K562 (cell line): ENCODE results near the gene ADK. TPM values are rescaled to one million over a fixed set of nuclear protein-coding genes. Genes with fewer than 3 reads are reported as not detected.

Experiments used
- ATAC-seq: fragments of 200-7000 bp; cut with Tn5 transposase; 3 replicates; pipeline ENCODE4 v1.9.1; 2020; ENCODE audit warnings: moderate library complexity
- BruUV-seq: library from RNA; stranded (reverse); fragments of 400-500 nt; replicated peaks from 2 replicates; lab custom pipeline; 2021; lab: Mats Ljungman, UMichigan
- CTCF ChIA-PET: fragments of 300-600 bp; formaldehyde crosslinking; extraction: SDS; loops from one replicate; lab custom pipeline; 2021; ENCODE audit warnings: low intra/inter-chr PET ratio; lab: Yijun Ruan, JAX
- POLR2A ChIA-PET: fragments of 300-600, 350-650 bp; sonication (Branson Sonifier 250); formaldehyde crosslinking; extraction: SDS; loops from one replicate; lab custom pipeline; 2021; ENCODE audit warnings: antibody characterized with exemption, inconsistent platforms; lab: Yijun Ruan, JAX
- DNase-seq, 4 experiments: peaks; one replicate each; pipeline versions ENCODE4 v3.0.0 to v3.0.0-alpha.2; 2011 to 2018; ENCODE audit warnings: low spot score in 3 of 4, mixed read lengths in 3 of 4; ENCODE audit errors: extremely low read depth in 1 of 4
- FAIRE-seq: peaks from 2 replicates; lab custom pipeline; 2011; peaks lifted over from hg19 to GRCh38; lab: Jason Lieb, UNC
- H2AFZ ChIP-seq: 2 replicates; pipeline ENCODE4 v1.6.0; 2011; ENCODE audit warnings: low read depth, low read length, control low read depth, inconsistent platforms
- H3K27ac ChIP-seq: fragments of 200-600 bp; 3 replicates; pipeline ENCODE4 v1.8.0; 2011; ENCODE audit warnings: low read depth, mild to moderate bottlenecking, control low read depth, inconsistent platforms, low read length, moderate library complexity, mixed read lengths; ENCODE audit errors: extremely low read depth
- H3K27me3 ChIP-seq, 2 experiments: fragments of 300-600 bp in 1 of 2; 2 replicates in 1 of 2; 3 replicates in 1 of 2; pipeline versions ENCODE4 v1.6.0 to v1.8.0; 2011; ENCODE audit warnings: inconsistent platforms in 2 of 2, low read length in 2 of 2, mild to moderate bottlenecking in 1 of 2, mixed read lengths in 1 of 2, moderate library complexity in 1 of 2; ENCODE audit not compliant: control insufficient read depth in 2 of 2, insufficient read depth in 2 of 2
- H3K36me3 ChIP-seq: fragments of 300-600 bp; 3 replicates; pipeline ENCODE4 v1.8.0; 2011; ENCODE audit warnings: mild to moderate bottlenecking, low read length, inconsistent platforms; ENCODE audit not compliant: control insufficient read depth, insufficient read depth
- H3K4me1 ChIP-seq, 2 experiments: fragments of 200-600 bp in 1 of 2; replicated peaks in 1 of 2; 2 replicates in 1 of 2; 3 replicates in 1 of 2; pipeline versions ENCODE4 v1.5.1 to v1.8.0; 2011; ENCODE audit warnings: inconsistent platforms in 2 of 2, low read length in 2 of 2, mild to moderate bottlenecking in 1 of 2, mixed read lengths in 1 of 2, moderate library complexity in 1 of 2; ENCODE audit not compliant: control insufficient read depth in 2 of 2, insufficient read depth in 2 of 2
- H3K4me2 ChIP-seq: 2 replicates; pipeline ENCODE4 v1.6.1; 2011; ENCODE audit warnings: low read length, control low read depth, inconsistent platforms, mixed read lengths; ENCODE audit not compliant: insufficient read depth
- H3K4me3 ChIP-seq: fragments of 200-600 bp; sonication (generic), shearing (Covaris generic); 2 replicates; pipeline ENCODE4 v1.5.1; 2016; ENCODE audit warnings: control low read depth, inconsistent platforms
- H3K79me2 ChIP-seq: fragments of 200-600 bp; 3 replicates; pipeline ENCODE4 v1.8.0; 2011; ENCODE audit warnings: low read length, inconsistent platforms; ENCODE audit not compliant: control insufficient read depth, insufficient read depth
- H3K9ac ChIP-seq, 2 experiments: 2 replicates each; pipeline versions ENCODE4 v1.6.0 to v1.6.1; 2011; ENCODE audit warnings: low read depth in 2 of 2, low read length in 2 of 2, control low read depth in 1 of 2, inconsistent platforms in 1 of 2, mild to moderate bottlenecking in 1 of 2, mixed read lengths in 1 of 2; ENCODE audit not compliant: insufficient read depth in 1 of 2
- H3K9me1 ChIP-seq: one replicate; pipeline ENCODE4 v1.6.0; 2011; ENCODE audit warnings: inconsistent platforms, mild to moderate bottlenecking, low read length, moderate library complexity; ENCODE audit not compliant: control insufficient read depth, insufficient read depth
- H3K9me3 ChIP-seq: replicated peaks from 2 replicates; pipeline ENCODE4 v1.5.1; 2011; ENCODE audit warnings: low read depth, low read length, inconsistent platforms; ENCODE audit not compliant: control insufficient read depth, insufficient read depth
- H4K20me1 ChIP-seq: replicated peaks from 2 replicates; pipeline ENCODE4 v1.6.1; 2011; ENCODE audit warnings: low read length, inconsistent platforms, mixed read lengths; ENCODE audit not compliant: control insufficient read depth, insufficient read depth
- ATF7 ChIP-seq: fragments of 450-650 bp; IDR thresholded peaks from 2 replicates; pipeline ENCODE4 v1.7.1; 2014; ENCODE audit warnings: mild to moderate bottlenecking, moderate library complexity
- BDP1 ChIP-seq: IDR thresholded peaks from 3 replicates; pipeline ENCODE4 v1.6.1; 2011; ENCODE audit not compliant: insufficient read length, insufficient read depth
- COPS2 ChIP-seq: fragments of 450-650 bp; conservative IDR thresholded peaks from 2 replicates; pipeline ENCODE4 v1.6.1; 2016; ENCODE audit warnings: mild to moderate bottlenecking, moderate library complexity
- DMBX1 ChIP-seq: fragments of 250-450 bp; sonication (Bioruptor Pico); IDR thresholded peaks from 2 replicates; pipeline ENCODE4 v1.8.0; 2022; ENCODE audit warnings: inconsistent platforms, mild to moderate bottlenecking, moderate library complexity, borderline replicate concordance
- EGR1 ChIP-seq: fragments of 450-650 bp; conservative IDR thresholded peaks from 2 replicates; pipeline ENCODE4 v1.6.1; 2017; ENCODE audit warnings: mild to moderate bottlenecking
- EZH2 ChIP-seq: IDR thresholded peaks from 2 replicates; pipeline ENCODE4 v1.6.1; 2012; ENCODE audit warnings: low read depth, mild to moderate bottlenecking, inconsistent platforms, low read length, borderline replicate concordance
- HLTF ChIP-seq: fragments of 450-650 bp; IDR thresholded peaks from 2 replicates; pipeline ENCODE4 v1.6.1; 2016
- LARP7 ChIP-seq: fragments of 450-650 bp; IDR thresholded peaks from 2 replicates; pipeline ENCODE4 v1.6.1; 2016
- MAFF ChIP-seq: IDR thresholded peaks from 2 replicates; pipeline ENCODE4 v1.6.1; 2012; ENCODE audit warnings: low read length, improper control_type of control experiment
- PTBP1 ChIP-seq: fragments of 200-400 bp; formaldehyde crosslinking; IDR thresholded peaks from 2 replicates; pipeline ENCODE4 v1.6.1; 2017; ENCODE audit warnings: low read depth, low read length
- RCOR1 ChIP-seq, 2 experiments: IDR thresholded peaks; 2 replicates each; pipeline ENCODE4 v1.6.1; 2012; ENCODE audit warnings: low read depth in 2 of 2, low read length in 2 of 2, borderline replicate concordance in 1 of 2, improper control_type of control experiment in 1 of 2
- SAP30 ChIP-seq: fragments of 200-600 bp; sonication (generic); IDR thresholded peaks from 2 replicates; pipeline ENCODE4 v1.6.1; 2012; ENCODE audit warnings: borderline replicate concordance, low read depth, mild to moderate bottlenecking, moderate library complexity, low read length, control low read depth, inconsistent platforms; ENCODE audit not compliant: insufficient read depth, poor library complexity, severe bottlenecking
- SUPT5H ChIP-seq: fragments of 450-650 bp; IDR thresholded peaks from 2 replicates; pipeline ENCODE4 v1.6.1; 2016
- THRAP3 ChIP-seq: fragments of 450-650 bp; IDR thresholded peaks from 2 replicates; pipeline ENCODE4 v1.6.1; 2016; ENCODE audit warnings: mild to moderate bottlenecking, inconsistent platforms, borderline replicate concordance
- ZNF124 ChIP-seq: sonication (generic); formaldehyde crosslinking; IDR thresholded peaks from 2 replicates; pipeline ENCODE4 v1.8.1; 2022; ENCODE audit warnings: missing genetic modification reagents
- ZNF175 ChIP-seq: fragments of 200-800 bp; sonication (Bioruptor generic); IDR thresholded peaks from 2 replicates; pipeline ENCODE4 v1.6.1; 2016; ENCODE audit warnings: low read depth, mild to moderate bottlenecking, missing genetic modification characterization, missing compliant biosample characterization
- ZNF263 ChIP-seq: sonication (generic); formaldehyde crosslinking; IDR thresholded peaks from 2 replicates; pipeline ENCODE4 v1.8.0; 2022; ENCODE audit warnings: mild to moderate bottlenecking, missing genetic modification reagents, borderline replicate concordance
- ZSCAN29 ChIP-seq: fragments of 450-650 bp; IDR thresholded peaks from 2 replicates; pipeline ENCODE4 v1.6.1; 2017
- WGBS: fragments of 100-300 bp; shearing (Covaris generic); methylation state at CpG from one replicate; pipeline ENCODE4 v1.1.6; 2016; ENCODE audit warnings: low coverage, mixed read lengths; ENCODE audit not compliant: insufficient coverage; ENCODE audit errors: missing lambda C conversion rate; 5-methylcytosine and 5-hydroxymethylcytosine counted together
- in situ Hi-C: fragments of 300-500 bp; cut with MboI; formaldehyde crosslinking; loops from 4 replicates; pipeline ENCODE4 v1.15.0; 2018; ENCODE audit warnings: inconsistent platforms, mixed read lengths
- intact Hi-C: fragments of 100-400 bp; cut with micrococcal nuclease; formaldehyde crosslinking; loops from 2 replicates; pipeline ENCODE4 v1.14.2; 2022
- polyA plus RNA-seq, 8 experiments: library from polyadenylated mRNA; depleted of rRNA in 4 of 8; stranded (reverse) in 5 of 8; unstranded in 3 of 8; fragments of >200 nt; fragmentation: Nextera tagmentation in 2 of 8; fragmentation: Illumina TruSeq in 1 of 8; extraction: Ambion mirVana in 2 of 8; extraction: Trizol in 1 of 8; gene quantifications; 2 replicates each; pipeline versions ENCODE4 v1.2.1 to v1.2.3, GENCODE V29; 2011 to 2014; ENCODE audit warnings: inconsistent platforms in 1 of 8, missing spikeins in 1 of 8
- total RNA-seq, 7 experiments: library from RNA; depleted of rRNA in 6 of 7; stranded (reverse); fragments of >200 nt in 6 of 7; fragmentation: Illumina TruSeq in 2 of 7; extraction: Trizol in 2 of 7; gene quantifications; 2 replicates each; pipeline versions ENCODE4 v1.2.1 to v1.2.3, GENCODE V29; 2011 to 2021; ENCODE audit warnings: low replicate concordance in 1 of 7
- TF ChIP-seq, protein P1 (sequence below): sonication (generic); formaldehyde crosslinking; IDR thresholded peaks from 2 replicates; pipeline ENCODE4 v1.8.0; 2023; ENCODE audit warnings: missing genetic modification reagents, mild to moderate bottlenecking, borderline replicate concordance
- TF ChIP-seq, protein P2 (sequence below): fragments of 450-650 bp; conservative IDR thresholded peaks from 2 replicates; pipeline ENCODE4 v1.6.1; 2016; ENCODE audit warnings: missing genetic modification characterization, low read depth, mild to moderate bottlenecking, control low read depth, missing compliant biosample characterization

The ADK gene
- total and polyA plus RNA-seq, 9 of the 15 experiments (the other 6 are each of a cell fraction or from before 2014, with no cell fraction given) = 54.2 to 97.8 (median 73.6) TPM

- in situ Hi-C loops = no loop called here
- Histone ChIP-seq H4K20me1 (no peaks in the 10 kb centered on the region), H3K36me3 (no peaks in the 10 kb centered on the region), H3K9ac (no peak overlapping the region), H3K9me3 (no peaks in the 10 kb centered on the region), H3K9me1 (no peaks in the 10 kb centered on the region), H3K79me2 (no peaks in the 10 kb centered on the region), H3K4me2 (no peak overlapping the region), H3K4me3 (no peak overlapping the region), H3K4me1 (no peaks in the 10 kb centered on the region)
- WGBS = 68% methylated on average over 3 of the region's 3 CpGs
- no peak for DNase-seq
- POLR2A ChIA-PET = no interaction called here
- BruUV-seq = no TSS peak
- TF ChIP-seq THRAP3 (no peak), BDP1 (no peak), RCOR1 (IDR thresholded peaks at IDR 0.05; ENCODE audit: borderline replicate concordance in 1 of 2, low read depth in 2 of 2, low read length in 2 of 2) (no peak), ZNF175 (CRISPR knock-in tag) (no peak), ATF7 (no peak), PTBP1 (no peak), EGR1 (no peak), ZNF263 (no peak), EZH2 (no peak), ZNF124 (CRISPR knock-in tag) (no peak), ZSCAN29 (no peak), DMBX1 (CRISPR knock-in tag) (no peak), COPS2 (no peak), HLTF (no peak), SAP30 (no peak), MAFF (no peak), SUPT5H (no peak), LARP7 (no peak)
- TF ChIP-seq, protein P1, sequence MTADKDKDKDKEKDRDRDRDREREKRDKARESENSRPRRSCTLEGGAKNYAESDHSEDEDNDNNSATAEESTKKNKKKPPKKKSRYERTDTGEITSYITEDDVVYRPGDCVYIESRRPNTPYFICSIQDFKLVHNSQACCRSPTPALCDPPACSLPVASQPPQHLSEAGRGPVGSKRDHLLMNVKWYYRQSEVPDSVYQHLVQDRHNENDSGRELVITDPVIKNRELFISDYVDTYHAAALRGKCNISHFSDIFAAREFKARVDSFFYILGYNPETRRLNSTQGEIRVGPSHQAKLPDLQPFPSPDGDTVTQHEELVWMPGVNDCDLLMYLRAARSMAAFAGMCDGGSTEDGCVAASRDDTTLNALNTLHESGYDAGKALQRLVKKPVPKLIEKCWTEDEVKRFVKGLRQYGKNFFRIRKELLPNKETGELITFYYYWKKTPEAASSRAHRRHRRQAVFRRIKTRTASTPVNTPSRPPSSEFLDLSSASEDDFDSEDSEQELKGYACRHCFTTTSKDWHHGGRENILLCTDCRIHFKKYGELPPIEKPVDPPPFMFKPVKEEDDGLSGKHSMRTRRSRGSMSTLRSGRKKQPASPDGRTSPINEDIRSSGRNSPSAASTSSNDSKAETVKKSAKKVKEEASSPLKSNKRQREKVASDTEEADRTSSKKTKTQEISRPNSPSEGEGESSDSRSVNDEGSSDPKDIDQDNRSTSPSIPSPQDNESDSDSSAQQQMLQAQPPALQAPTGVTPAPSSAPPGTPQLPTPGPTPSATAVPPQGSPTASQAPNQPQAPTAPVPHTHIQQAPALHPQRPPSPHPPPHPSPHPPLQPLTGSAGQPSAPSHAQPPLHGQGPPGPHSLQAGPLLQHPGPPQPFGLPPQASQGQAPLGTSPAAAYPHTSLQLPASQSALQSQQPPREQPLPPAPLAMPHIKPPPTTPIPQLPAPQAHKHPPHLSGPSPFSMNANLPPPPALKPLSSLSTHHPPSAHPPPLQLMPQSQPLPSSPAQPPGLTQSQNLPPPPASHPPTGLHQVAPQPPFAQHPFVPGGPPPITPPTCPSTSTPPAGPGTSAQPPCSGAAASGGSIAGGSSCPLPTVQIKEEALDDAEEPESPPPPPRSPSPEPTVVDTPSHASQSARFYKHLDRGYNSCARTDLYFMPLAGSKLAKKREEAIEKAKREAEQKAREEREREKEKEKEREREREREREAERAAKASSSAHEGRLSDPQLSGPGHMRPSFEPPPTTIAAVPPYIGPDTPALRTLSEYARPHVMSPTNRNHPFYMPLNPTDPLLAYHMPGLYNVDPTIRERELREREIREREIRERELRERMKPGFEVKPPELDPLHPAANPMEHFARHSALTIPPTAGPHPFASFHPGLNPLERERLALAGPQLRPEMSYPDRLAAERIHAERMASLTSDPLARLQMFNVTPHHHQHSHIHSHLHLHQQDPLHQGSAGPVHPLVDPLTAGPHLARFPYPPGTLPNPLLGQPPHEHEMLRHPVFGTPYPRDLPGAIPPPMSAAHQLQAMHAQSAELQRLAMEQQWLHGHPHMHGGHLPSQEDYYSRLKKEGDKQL = no peak
- TF ChIP-seq, protein P2, sequence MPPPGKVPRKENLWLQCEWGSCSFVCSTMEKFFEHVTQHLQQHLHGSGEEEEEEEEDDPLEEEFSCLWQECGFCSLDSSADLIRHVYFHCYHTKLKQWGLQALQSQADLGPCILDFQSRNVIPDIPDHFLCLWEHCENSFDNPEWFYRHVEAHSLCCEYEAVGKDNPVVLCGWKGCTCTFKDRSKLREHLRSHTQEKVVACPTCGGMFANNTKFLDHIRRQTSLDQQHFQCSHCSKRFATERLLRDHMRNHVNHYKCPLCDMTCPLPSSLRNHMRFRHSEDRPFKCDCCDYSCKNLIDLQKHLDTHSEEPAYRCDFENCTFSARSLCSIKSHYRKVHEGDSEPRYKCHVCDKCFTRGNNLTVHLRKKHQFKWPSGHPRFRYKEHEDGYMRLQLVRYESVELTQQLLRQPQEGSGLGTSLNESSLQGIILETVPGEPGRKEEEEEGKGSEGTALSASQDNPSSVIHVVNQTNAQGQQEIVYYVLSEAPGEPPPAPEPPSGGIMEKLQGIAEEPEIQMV = no peak
- TF ChIP-seq, all 486 proteins: peak for 0
- H2AFZ ChIP-seq = no peak overlapping the region
- FAIRE-seq (no peak), ATAC-seq (no peak)
- H3K27ac ChIP-seq = no peak overlapping the region
- intact Hi-C loops = no loop called here
- H3K27me3 ChIP-seq = no peaks in the 10 kb centered on the region
- CTCF ChIA-PET = no interaction called here
Measured at GRCh38 chr10:74379474-74379873, 228.5 kb downstream of the ADK start.
